HG03571 (cell line): ENCODE data around the gene TCF20.

Experiments used
- ATAC-seq: cut with Tn5 transposase; IDR thresholded peaks from one replicate; pipeline ENCODE4 v1.9.1; 2021; ENCODE audit not compliant: unreplicated experiment

The TCF20 gene

DNA sequence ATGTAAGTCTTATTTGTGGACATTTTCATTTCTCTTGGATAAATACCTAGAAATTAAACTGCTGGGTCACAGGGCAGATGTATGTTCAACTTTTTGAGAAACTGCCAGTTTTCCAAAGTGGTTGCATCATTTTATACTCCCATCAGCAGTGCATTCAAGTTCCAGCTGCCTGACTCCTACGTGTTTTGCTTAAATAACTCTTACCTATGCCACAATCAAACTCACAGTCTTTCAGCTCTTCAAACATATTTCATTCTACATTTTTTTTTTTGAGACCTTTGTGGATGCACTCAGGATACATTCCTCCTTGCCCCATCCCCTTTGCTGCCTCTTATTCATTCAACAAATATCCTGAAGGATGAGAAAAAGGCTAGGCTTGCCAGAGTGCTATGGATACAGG, 9.2 kb downstream of the TCF20 start:
- ATAC-seq, result no peak

DNA sequence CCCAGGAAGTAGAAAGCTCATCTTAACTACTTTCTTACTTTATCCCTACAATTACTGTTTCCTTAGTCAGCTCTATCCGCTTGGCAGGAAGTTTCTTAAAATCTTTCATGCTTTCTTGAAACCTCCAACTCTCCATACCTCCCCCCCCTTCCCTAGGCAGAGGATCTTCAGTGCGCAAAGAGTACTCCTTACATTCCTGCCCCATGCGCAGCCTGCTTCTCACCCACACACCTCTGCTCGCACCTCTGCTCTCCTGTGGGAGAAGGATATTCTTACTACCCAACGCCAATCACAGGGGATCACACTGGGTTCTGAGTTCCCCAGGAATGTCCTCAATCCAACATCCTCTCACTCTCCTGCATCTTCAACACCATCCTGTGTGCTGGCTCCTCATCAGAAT, 12.3 kb downstream of the TCF20 start:
- ATAC-seq, result no peak

DNA sequence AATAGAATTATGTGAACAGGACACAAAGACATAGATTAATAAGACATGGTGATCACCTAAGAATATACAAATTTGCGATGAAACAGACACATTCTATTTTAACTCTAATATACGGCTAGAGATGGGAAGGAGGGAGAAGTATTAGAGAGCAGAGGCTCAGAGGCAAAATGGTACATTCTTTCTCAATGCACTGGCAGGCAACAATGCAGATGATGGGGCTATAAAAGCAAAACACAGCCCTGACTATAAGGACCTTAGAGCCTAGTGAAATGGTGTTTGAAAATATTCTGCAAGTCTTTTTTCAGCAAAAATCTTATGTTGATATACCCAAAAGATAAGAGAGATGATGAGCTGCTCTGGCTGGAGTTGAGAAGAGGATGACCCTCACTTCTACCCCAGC, 13.1 kb downstream of the TCF20 start:
- ATAC-seq, result no peak

DNA sequence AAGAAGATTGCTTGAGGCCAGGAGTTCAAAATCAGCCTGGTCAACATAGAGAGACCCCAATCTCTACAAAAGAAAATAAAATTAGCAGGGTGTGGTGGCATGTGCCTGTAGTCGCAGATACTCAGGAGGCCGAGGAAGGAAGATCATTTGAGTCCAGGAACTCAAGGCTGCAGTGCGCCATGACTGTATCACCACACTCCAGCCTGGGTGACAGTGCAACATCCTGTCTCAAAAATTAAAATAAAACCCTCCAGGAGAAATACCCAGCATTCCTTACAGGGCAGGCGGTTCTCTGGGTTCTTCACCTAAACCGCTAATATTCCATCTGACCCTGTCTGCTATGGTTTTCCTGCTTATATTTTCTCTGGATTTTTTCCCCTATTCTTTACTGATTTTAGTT, 13.5 kb downstream of the TCF20 start:
- ATAC-seq, result no peak

DNA sequence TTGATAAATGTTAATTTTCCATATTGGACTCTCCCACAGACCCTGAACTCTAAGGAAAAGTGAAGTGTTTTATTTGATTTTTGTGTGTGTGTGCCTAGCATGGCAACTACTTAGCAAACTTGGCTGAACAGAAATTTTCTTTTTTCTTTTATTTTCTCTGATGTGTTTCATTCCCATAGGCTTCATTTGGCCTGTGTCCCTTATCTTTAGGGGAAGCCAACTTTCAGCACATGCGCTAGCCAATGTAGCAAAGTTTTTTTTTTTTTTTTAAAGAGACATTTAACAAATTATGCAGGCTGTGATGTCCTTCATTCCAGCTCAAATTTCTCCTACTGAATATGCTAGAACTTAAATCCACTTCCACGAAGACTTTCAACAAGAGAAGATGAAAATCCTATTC, 14.2 kb downstream of the TCF20 start:
- ATAC-seq, result no peak

DNA sequence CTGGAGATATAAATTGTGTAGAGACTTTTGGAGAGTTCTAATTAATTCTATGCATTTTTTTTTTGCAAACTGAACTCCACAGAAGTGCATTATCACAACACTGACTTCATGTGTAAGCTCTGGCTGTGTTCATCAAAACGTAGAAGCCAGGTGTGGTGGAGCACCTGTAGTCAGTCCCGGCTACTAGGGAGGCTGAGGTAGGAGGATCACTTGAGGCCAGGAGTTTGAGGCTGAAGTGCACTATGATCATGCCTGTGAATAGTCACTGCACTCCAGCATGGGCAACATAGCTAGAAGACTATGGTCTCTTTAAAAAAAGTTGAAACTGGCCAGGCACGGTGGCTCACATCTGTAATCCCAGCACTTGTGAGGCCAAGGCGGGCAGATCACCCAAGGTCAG, 20.6 kb downstream of the TCF20 start:
- no peak for ATAC-seq

DNA sequence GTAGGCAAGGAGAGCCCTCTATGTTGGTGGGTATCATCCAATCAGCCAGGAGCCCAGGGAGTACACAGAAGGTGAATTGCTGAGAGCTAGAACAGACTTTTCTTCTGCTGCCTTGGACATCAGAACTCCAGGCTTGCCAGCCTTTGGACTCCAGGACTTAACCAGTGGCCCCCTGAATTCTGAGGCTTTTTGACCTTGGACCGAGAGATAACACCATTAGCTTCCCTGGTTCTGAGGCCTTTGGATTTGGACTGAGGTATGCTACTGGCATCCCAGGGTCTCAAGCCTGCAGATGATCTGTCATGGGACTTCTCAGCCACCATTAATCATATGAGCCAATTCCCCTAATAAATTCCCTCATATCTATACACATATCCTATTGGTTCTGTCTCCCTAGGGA, 21.5 kb downstream of the TCF20 start:
- no peak for ATAC-seq

DNA sequence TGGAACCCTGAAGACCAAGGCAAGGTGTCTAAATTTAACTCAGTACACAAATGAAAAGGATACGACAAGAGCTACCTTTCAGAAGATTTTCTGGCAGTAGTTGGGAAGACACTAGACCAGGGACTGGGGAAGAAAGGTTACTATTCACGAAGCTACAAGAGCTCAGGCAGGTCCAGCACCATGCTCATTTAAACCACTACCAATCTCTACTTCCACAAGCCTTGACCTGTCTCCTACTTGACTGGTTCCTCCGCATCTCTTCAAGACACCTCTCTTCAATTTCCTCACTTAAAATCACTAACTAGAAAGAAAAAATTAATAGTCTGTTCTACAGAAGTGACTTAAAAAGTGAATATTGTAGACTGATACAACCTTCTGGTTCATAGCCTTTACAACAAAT, 22.9 kb downstream of the TCF20 start:
- no peak for ATAC-seq

DNA sequence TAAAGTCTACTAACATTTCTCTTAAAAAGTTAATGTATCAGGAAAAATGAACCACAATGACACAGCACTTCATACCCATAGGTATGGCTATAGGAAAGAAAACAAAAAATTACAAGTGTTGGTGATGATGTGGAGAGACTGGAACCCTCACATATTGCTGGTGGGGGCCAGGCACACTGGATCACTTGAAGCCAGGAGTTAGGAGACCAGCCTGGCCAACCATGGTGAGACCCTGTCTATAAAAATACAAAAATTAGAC, 26.7 kb downstream of the TCF20 start:
- no peak for ATAC-seq

DNA sequence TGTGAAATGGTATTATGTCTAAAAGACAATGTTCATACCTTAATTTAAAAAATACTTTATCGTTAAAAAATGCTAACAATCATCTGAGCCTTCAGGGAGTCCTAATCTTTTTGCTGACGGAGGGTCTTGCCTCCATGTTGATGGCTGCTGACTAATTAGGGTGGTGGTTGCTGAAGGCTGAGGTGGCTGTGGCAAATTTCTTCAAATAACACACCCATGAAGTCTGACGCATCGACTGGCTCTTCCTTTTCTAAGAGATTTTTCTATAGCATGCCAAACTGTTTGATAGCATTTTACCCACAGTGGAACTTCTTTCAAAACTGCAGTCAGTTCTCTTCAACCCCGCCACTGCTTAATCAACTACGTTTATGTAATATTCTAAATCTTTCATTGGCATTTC, 33.6 kb downstream of the TCF20 start:
- ATAC-seq, result no peak

DNA sequence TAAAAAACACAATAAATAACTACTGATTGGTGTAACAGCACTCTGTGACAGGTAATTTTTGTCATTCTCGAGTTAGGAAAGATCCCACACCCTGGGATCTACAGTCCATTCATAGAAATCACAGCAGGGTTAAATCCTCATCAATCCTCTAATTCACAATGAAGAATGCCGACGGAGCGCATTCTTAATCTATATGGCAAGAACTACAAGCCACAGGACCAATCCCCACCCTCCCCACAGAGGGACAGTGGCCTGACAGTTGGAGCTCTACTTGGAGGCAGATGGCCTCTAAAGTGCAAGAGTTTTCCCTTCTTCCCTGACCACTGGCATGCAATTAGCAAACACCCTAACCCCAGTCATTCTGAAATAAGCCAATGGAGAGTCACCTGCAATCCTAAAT, 34.2 kb downstream of the TCF20 start:
- ATAC-seq, result no peak

DNA sequence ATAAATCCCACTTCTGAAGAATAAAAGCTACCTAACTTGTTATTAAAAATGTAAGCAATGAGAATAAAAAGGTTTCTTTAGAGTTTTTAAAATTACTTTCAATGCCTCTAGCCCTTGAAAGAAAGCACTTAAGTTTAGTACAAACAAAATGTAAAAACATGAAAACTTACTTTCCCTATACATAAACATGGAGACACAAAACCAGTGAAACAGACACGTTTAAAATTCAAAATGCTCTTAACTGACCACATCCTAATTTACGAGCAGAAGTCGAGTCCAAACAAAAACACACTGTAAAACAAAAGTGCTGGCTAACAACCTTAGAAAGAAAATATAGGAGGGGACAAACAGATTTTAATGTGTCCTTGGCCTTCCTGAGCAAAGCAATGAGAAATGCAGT, 36.6 kb downstream of the TCF20 start:
- no peak for ATAC-seq

DNA sequence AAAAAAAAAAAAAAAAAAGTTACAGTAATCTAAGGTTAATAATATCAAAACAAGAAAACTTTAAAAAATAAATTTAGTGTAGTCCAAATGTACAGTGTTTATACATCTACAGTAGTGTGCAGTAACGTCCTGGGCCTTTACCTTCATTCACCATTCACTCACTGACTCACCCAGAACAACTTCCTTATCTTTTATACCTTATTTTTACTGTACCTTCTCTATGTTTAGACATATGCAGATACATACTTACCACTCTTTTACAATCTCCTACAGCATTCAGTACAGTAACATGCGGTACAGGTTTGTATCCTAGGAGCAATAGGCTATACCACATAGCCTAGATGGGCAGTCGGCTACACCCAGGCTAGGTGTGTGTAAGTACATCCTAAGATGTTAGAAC, 38.5 kb downstream of the TCF20 start:
- no peak for ATAC-seq

DNA sequence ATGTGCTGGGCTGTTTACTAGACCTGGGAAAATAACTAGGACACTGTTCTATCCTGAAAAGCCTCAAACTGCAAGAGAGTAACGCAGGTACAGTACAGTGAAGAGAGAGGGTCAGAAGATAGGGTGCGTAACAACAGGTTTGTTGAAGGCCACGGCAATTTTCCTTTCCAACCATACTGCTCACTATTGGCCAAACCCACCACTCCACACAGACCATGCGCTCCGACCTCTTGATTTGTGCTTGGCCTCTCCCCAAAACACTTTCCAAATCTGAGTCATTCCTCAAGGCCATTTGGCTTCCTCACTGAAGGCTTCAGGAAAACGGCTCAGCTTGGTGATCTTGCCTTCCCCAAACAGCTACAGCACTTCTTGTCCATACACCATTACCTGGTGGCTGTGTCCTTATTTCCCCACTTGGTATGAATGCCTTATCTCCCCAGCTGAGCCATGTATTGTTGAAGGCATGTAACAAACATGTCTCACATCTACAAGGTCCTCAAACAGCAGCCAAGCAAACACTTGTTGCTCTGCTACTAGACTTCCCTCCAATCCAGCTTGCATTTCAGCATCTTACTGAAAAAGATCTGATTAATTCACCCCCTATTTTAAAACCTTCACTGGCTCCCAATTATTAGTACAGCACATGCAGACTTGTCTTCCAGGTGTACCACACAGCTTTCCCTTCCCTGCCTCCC, 40.9 kb downstream of the TCF20 start:
- no peak for ATAC-seq

DNA sequence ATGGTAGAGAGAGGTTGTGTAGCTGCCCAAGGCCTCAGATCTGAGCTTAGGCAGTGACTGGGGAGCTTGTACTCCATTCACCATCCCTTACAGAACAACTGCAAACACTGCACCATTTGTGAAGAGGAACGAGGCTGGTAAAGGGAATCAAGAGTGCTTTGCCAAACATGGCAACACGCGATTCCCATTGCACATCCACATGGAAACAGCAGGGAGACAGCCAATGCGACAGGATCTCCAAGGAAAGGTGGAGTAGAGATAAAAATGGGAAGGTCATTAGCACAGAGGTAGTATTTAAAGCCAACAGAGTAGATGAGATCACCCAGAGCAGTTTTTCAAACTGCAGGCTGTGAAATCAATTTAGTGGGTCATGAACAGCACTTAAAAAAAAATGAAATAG, 42.0 kb downstream of the TCF20 start:
- no peak for ATAC-seq

DNA sequence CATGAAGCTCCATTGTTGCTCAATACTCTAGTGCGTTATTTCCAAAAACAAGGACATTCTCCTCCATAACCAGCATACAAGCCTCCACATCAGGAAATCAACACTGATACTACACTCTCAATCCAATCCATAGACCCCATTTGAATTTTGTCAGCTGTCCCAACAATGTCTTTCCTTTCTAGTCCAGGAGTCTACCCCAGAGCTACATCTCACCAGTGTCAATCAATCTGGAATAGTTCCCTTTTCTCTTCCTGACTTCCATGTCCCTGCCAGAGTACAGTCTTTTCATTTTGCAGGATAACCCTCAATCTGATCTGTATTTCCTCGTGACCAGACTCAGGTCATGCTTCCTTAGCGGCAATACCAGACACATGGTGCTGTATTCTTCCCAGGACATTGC, 43.0 kb downstream of the TCF20 start:
- ATAC-seq, result no peak

DNA sequence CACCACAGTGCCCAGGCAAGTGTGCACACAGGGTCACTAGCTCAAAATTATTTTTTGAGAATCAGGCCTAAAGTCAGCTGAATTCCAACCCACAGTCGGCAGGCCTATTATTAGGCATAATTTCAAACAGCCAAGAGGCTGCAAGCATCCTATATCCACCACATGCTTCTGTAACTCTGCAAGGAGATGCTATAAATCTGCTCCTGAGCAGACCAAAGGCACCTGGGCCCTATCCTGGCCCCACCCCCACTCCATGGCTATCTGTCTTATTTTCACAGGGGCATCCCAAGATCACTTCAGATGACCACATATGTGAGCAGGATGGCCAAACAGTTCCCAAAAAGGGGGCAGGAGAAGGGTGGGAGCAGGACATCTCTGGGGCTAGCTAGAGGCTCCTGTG, 44.6 kb downstream of the TCF20 start:
- ATAC-seq, result no peak

DNA sequence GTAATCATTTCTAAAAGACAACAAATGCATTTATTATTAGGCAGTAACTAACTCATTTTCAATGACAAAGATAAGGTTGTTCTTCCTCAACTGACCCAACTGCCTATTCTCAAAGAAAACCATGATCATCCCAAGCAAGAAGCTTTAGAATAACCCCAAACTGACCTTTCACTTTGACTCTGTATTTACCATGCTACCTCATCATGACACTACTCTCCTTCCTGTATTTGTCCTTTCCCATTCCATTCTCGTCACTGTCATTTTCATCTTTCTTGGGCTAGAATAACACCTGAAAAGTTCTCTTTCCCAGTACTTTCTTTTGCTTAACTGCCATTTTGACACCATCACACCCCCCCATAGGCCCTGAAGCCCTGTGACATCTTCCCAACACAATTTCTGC, 48.3 kb downstream of the TCF20 start:
- ATAC-seq, result no peak
